Hepatocyte (in vitro differentiated cells): ENCODE measurements around the gene DENND1A. TPM values are rescaled to one million over a fixed set of nuclear protein-coding genes. Genes with fewer than 3 reads are reported as not detected.
A peak's percentile ranks its signal among the peaks of the same experiment; 100 is the strongest.

Experiments
- DNase-seq: peaks from one replicate; pipeline ENCODE4 v3.0.0-alpha.2; 2016; ENCODE audit warnings: low spot score
- H2AFZ ChIP-seq: fragments of 200-600 bp; sonication (generic); 2 replicates; pipeline ENCODE4 v1.6.0; 2016; ENCODE audit warnings: antibody characterized with exemption, mild to moderate bottlenecking
- H3K27ac ChIP-seq: fragments of 200-600 bp; sonication (generic); 2 replicates; pipeline ENCODE4 v1.5.1; 2016; ENCODE audit warnings: mild to moderate bottlenecking
- H3K27me3 ChIP-seq: fragments of 200-600 bp; sonication (generic); 2 replicates; pipeline ENCODE4 v1.6.1; 2016
- H3K36me3 ChIP-seq: fragments of 200-600 bp; sonication (generic); replicated peaks from 2 replicates; pipeline ENCODE4 v1.5.1; 2016; ENCODE audit warnings: low read depth; ENCODE audit not compliant: insufficient read depth
- H3K4me1 ChIP-seq: fragments of 200-600 bp; sonication (generic); 2 replicates; pipeline ENCODE4 v1.5.1; 2016; ENCODE audit warnings: mild to moderate bottlenecking, moderate library complexity; ENCODE audit not compliant: insufficient read depth
- H3K4me2 ChIP-seq: fragments of 200-600 bp; sonication (generic); 2 replicates; pipeline ENCODE4 v1.6.0; 2016
- H3K4me3 ChIP-seq: fragments of 200-600 bp; sonication (generic); 2 replicates; pipeline ENCODE4 v1.5.1; 2016; ENCODE audit warnings: mild to moderate bottlenecking
- H3K79me2 ChIP-seq: fragments of 200-600 bp; sonication (generic); 2 replicates; pipeline ENCODE4 v1.6.0; 2017; ENCODE audit warnings: mild to moderate bottlenecking
- H3K9me2 ChIP-seq: fragments of 200-600 bp; sonication (generic); replicated peaks from 2 replicates; pipeline ENCODE4 v1.6.0; 2017; ENCODE audit warnings: mild to moderate bottlenecking; ENCODE audit not compliant: insufficient read depth
- H3K9me3 ChIP-seq: fragments of 200-600 bp; sonication (generic); 2 replicates; pipeline ENCODE4 v1.5.1; 2016; ENCODE audit warnings: low read depth, mild to moderate bottlenecking
- H4K20me1 ChIP-seq: fragments of 200-600 bp; sonication (generic); 2 replicates; pipeline ENCODE4 v1.6.0; 2016; ENCODE audit warnings: mild to moderate bottlenecking; ENCODE audit not compliant: insufficient read depth, poor library complexity, severe bottlenecking
- CTCF ChIP-seq: fragments of 200-600 bp; sonication (generic); IDR thresholded peaks from 2 replicates; pipeline ENCODE4 v1.5.1; 2016; ENCODE audit warnings: antibody characterized with exemption, mild to moderate bottlenecking; ENCODE audit not compliant: poor library complexity
- EZH2 ChIP-seq: fragments of 200-600 bp; sonication (generic); IDR thresholded peaks from 2 replicates; pipeline ENCODE4 v1.6.1; 2016; ENCODE audit warnings: antibody characterized with exemption, mild to moderate bottlenecking, borderline replicate concordance
- EZH2phosphoT487 ChIP-seq: fragments of 200-600 bp; sonication (generic); IDR thresholded peaks from one replicate; pipeline ENCODE4 v1.6.1; 2018; ENCODE audit warnings: antibody characterized with exemption, mild to moderate bottlenecking, low read depth, moderate library complexity; ENCODE audit not compliant: unreplicated experiment, severe bottlenecking
- WGBS: methylation state at CpG from one replicate; pipeline ENCODE4 v1.1.6; 2016; ENCODE audit warnings: low lambda C conversion rate; ENCODE audit errors: missing lambda C conversion rate; 5-methylcytosine and 5-hydroxymethylcytosine counted together
- polyA plus RNA-seq: library from polyadenylated mRNA; unstranded; fragments of >200 nt; fragmentation: Nextera tagmentation; extraction: Ambion mirVana; gene quantifications from 2 replicates; pipeline ENCODE4 v1.2.1, GENCODE V29; 2016
- total RNA-seq: library from RNA; depleted of rRNA; stranded (reverse); fragments of >200 nt; gene quantifications from 2 replicates; pipeline ENCODE4 v1.2.3, GENCODE V29; 2014

Gene DENND1A
- total and polyA plus RNA-seq, 2 experiments from 2014 or later = 24.0 to 28.9 TPM

DNA sequence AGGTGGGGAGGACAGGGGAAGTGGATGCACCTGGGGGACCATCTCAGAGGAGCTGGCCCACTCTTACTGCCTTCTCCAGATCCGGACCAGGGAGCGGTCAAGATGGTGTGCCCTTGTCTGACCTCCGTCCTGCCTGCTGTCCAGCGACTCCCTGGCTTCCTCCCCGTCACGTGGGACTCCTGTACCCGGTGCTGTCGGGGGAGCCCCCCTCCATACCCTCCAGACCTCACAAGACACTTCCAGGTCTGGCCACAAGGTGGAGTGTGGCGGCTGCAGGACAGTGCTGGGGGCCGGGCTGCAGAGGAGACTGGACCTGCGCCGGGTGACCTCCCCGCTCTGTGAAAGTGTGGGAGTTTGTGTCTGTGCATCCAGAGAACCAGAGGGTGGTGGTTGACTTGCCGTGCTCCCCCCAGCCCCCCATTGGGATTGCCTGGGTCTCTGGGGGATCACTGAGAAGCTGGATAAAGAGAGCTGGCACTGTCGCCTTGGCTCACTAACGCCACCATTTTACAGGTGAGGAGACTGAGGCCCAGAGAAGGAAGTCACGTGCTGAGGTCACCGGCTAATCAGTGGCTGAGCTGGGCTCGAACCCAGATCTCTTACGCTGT, 575.8 kb downstream of the DENND1A start:
- H3K4me1 ChIP-seq = peaks cover 20% of the 10 kb centered on the region
- WGBS = 25% methylated on average over 20 of the region's 20 CpGs
- no peaks in the 10 kb centered on the region for H3K9me2 ChIP-seq
- no peaks in the 10 kb centered on the region for H3K36me3 ChIP-seq
- peak; percentile 82 for DNase-seq
- H3K9me3 ChIP-seq = no peaks in the 10 kb centered on the region
- TF ChIP-seq EZH2phosphoT487 (no peak), CTCF (peak; percentile 90), EZH2 (no peak)
- no peaks in the 10 kb centered on the region for H3K27me3 ChIP-seq
- no peak overlapping the region for H3K4me3 ChIP-seq
- H3K27ac ChIP-seq = no peak overlapping the region
- no peaks in the 10 kb centered on the region for H3K79me2 ChIP-seq
- no peaks in the 10 kb centered on the region for H4K20me1 ChIP-seq
- no peak overlapping the region for H3K4me2 ChIP-seq
- no peak overlapping the region for H2AFZ ChIP-seq

DNA sequence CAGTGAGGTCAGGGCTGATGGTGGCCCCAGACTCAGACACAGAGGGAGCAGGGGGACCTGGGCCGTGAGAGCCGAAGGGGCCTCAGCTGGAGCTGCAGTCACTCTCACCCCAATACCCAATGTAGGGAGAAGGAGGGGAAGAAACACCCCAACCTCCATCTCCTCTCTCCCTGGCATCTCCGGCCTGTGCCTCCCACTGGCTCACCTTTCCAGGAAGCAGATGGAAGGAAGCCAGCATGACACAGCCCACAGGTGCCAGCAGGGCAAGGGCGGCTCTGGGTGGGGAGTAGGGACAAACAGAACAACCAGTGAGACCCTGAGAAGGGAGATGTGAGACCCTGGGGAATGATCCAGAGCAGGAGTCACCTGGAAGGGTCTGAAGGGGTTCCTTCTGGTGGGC, 576.9 kb downstream of the DENND1A start:
- H3K9me3 ChIP-seq = no peaks in the 10 kb centered on the region
- TF ChIP-seq EZH2 = no peak
- TF ChIP-seq CTCF = no peak
- no peak for TF ChIP-seq EZH2phosphoT487
- DNase-seq = no peak
- no peak overlapping the region for H3K4me2 ChIP-seq
- no peak overlapping the region for H3K4me3 ChIP-seq
- 95% methylated on average over 4 of the region's 4 CpGs for WGBS
- no peaks in the 10 kb centered on the region for H4K20me1 ChIP-seq
- peaks cover 10% of the 10 kb centered on the region for H3K4me1 ChIP-seq
- H3K27ac ChIP-seq = no peak overlapping the region
- no peaks in the 10 kb centered on the region for H3K9me2 ChIP-seq
- no peaks in the 10 kb centered on the region for H3K36me3 ChIP-seq
- H3K79me2 ChIP-seq = no peaks in the 10 kb centered on the region
- H2AFZ ChIP-seq = no peak overlapping the region
- no peaks in the 10 kb centered on the region for H3K27me3 ChIP-seq

DNA sequence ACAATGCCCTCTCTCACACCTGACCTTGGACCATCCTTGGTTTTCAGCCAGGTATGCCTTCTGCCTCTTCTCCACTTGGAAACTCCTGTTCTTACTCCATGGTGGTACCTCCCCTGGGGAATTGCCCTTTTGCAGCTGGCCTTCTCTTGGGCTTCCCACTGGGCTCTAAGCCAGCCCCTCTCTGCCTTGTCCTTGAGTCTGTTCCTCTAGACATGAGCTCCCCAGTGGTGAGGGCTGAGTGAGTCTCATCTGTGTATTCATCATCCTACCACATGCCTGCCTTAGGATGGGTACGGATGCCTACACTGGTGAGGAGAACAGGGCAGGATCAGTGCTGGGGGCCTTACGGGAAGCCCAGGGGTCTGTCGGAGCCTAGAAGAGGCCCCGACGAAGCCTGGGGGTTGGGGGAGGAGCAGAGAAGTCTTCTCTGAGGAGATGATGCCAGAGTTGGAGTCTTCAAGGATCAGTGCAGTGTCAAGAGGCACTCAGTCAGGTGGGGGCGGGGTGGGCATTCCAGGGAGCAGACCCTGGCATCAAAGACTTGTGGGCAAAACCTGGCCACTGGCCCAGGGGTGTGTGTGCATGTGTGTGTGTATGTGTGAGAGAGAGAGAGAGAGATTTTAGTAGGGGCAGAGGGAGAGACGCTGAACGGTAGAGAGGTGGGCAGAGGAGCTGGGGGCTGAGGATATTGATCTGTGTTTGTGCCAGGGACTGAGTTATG, 579.2 kb downstream of the DENND1A start:
- no peak for DNase-seq
- H2AFZ ChIP-seq = no peak overlapping the region
- H3K27me3 ChIP-seq = no peaks in the 10 kb centered on the region
- no peaks in the 10 kb centered on the region for H4K20me1 ChIP-seq
- no peak overlapping the region for H3K4me2 ChIP-seq
- H3K9me3 ChIP-seq = no peaks in the 10 kb centered on the region
- TF ChIP-seq CTCF = no peak
- no peak for TF ChIP-seq EZH2
- TF ChIP-seq EZH2phosphoT487 = no peak
- no peaks in the 10 kb centered on the region for H3K9me2 ChIP-seq
- WGBS = 84% methylated on average over 7 of the region's 8 CpGs
- no peak overlapping the region for H3K4me3 ChIP-seq
- no peaks in the 10 kb centered on the region for H3K36me3 ChIP-seq
- peaks cover 4% of the 10 kb centered on the region for H3K4me1 ChIP-seq
- no peak overlapping the region for H3K27ac ChIP-seq
- H3K79me2 ChIP-seq = no peaks in the 10 kb centered on the region
